Activated T-helper 1 cell treated with Interleukin-2 at 50 U/mL for 16 hours (primary cell): ENCODE measurements around the gene HOXB6.

ENCODE experiments used
- DNase-seq: peaks from one replicate; pipeline ENCODE4 v3.0.0-alpha.2; 2020; ENCODE audit warnings: low read depth

HOXB6 gene

DNA sequence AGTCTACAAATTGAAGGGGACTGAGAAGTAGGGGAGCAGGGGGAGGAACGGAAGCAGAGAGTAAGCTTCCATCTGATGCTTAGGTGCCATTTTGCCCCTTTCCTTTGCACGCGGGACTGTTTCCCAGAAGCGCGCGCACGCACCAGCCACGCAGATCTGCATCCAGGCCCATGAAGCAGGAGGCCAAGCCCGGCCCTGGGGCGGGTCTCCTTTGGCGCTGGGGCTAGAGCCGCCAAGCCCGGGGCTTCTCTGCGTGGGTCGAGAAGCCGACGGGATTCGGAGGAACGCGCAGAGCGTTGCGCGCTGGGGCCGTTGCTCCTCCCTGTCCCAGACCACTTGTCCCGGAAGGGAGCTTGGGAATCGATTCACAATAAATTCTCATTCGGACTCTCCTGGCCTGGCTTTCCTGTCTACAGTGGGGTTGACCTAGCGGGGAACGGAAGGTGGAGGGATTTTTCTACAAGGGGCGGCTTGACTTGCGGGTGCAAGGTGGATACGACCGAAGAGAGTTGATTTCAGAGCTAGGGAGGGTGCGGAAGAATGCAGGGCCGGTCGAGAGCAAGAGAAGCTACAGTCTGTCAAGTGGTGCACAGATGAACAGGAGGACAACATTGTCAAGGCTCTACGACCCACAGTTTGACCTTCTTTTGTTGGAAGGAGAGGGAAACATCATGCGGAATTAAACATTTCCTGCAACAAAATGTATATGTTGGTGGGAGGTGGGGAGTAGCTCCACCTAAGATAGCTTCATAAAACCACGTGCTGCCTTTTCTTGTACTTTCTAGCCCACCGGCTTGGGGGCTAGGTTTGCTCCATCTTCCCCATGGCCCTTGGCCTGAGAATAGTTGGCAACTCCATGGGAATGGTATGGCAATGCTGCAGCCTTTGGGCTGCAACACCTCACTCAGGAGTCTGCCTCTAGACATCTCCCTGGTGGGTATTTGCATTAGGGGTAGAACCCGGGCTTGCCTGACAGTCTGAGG, 16.9 kb upstream of the HOXB6 start:
- no peak for DNase-seq

DNA sequence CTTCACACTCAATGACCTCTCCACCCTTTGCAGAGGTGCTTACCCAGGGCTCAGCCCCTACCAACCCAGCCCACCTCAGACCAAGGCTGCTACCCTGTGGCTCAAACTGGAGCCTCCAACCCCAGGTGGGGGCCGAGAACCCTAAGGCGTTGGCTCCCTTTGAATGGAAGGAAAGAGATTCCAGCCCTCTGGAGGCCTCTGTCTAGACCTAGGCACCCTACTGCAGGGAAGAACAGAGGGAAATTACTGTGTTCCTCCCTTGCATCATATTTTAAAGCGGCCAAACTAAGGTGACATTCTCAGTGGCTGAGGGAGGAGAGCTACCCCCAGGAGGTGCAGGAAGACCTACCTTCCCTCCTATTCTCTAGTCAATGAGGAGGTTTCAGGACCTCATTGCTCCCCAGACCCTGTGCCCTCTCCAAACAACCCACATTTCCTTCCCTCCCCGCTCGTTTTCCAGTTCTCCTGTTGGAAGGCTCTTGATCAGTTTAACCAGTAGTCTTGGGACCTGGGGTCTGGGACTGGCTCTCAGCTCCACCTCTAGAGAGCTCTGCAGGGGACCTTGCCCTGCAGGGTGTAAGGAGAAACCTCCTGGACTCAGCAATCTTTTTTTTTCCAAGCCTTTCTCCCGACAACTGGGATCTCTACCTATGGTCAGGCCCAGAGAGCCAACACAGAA, 15.8 kb upstream of the HOXB6 start:
- no peak for DNase-seq

DNA sequence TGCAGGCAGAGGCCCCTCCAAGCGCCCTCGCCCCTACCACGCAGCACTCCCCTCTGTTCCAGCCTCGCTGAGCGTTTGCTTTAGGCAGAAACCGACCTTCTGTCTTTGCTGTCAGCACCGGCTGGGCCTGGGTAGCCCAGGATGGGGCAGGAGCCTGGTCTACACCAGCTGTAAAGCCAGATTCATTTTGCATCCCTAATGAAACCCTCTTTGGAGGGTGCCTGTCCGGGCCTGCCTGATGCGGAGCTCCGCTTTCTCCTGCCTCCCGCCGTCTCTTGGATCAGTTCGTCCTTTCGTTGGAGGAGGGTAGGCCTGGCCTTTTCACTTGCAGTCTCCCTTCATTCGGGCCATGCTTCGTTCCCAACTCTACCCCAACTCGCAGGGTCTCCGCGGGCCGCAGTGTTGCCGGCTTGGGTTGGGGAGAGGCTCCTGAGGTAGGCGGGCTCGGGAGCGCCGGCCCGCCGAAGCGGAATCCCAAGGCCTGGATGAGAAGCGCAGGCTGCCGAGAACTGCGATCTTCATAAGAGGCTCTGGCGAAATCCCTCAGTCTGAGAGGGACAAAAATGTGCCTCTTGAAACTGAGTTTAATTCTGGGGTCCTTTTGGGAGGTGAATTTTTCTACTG, 15.2 kb upstream of the HOXB6 start:
- no peak for DNase-seq

DNA sequence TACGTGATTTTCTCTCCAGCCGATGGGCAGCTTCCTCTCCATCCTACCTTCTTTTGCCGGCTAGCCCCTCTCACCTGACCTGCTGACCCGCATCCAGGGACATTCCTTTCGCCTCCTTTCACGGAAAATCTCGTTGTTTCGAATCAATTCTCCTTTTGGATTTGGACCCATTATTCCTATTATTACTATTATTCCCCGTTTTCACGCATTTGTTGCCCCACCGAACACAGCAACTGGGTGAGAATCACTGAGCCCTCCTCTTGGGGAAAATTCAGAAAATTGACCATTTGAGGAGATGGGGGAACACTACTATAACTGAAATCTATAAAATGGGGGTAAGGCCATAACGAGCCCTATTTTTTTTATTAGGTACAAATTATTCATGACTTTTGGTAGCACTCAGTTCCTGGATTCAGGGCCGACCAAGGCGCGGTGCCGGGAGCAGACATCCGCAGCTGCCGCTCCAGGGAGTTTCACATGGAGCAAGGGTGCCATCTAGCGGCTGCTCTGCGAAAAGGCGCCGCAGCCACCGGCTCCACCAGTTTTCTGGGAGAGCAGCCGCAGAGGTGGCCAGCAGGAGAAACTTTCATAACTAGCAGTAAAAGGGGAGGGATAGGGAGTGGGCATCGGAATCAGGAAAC, 13.6 kb upstream of the HOXB6 start:
- peak; percentile 70 for DNase-seq

DNA sequence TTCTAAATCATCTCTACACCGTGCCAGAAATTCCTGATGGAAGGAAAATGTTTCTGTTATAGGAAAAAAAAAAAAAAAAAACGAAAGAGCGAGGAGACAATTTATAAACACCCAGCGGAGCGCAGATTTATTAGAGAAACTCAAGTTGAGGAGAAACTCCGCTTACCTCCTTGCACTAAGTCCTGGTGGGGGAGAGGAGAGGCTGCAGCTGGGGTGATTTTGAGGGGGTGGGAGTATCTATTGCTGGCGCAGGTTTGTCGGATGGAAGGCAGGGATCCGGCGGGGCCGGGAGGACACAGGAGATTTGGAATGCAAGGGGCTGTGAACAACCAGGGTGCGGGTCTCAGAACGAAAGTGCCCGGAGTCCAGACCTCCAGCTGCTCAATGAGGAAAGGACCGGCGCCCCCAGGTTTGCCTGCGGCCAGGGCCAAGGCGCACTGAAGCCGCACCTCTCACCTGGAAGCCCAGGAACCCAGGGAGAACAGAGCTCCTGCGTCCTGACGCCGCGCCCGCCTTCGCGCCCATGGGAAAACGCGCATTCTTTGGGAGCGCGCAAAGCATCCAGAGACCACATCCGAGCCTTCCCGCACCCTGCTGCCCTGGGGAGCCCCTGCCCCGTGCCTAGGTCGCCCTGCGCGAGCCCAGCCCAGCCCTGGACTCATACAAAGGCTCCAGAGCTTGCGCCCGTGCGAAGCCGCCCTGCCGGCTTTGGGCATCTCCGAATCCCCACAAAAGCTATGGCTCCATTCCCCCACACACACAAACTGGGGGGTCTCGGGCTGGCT, 12.9 kb upstream of the HOXB6 start:
- DNase-seq, result no peak

DNA sequence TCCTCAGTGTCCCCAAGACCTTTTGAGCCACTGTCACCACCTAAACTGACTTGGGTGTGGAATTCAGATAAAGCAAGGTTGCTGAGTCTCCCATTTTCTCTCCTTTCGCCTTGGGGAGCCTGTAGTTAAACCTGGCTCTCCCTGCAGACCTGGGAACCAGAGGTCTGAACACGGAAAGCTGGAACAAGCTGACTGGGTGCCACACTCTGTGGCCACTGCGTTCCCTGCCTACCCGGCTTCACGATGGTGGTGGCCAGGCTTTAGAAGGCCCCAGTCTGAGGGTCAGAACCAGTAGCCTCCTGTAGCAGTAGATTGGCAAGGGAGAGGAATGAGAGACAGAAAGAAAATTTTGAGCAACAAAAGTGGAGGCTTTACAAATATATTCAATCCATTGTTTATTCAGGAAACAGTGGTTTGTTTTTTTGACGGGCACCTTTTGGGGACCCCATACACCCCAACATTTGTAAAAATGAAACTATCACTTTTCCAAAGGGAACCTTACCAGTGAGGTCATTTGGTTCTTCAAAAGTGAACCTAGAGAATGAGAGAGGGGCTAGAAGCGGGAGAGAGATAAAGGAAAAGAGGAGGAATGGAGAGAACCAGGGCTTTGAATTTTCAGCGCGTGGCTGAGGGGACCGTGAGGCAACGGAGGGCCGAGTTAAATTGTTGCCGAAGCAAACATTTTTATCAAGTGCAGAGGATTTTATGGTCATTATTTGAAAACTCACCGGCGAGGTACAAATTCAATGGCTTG, 12.1 kb upstream of the HOXB6 start:
- no peak for DNase-seq

DNA sequence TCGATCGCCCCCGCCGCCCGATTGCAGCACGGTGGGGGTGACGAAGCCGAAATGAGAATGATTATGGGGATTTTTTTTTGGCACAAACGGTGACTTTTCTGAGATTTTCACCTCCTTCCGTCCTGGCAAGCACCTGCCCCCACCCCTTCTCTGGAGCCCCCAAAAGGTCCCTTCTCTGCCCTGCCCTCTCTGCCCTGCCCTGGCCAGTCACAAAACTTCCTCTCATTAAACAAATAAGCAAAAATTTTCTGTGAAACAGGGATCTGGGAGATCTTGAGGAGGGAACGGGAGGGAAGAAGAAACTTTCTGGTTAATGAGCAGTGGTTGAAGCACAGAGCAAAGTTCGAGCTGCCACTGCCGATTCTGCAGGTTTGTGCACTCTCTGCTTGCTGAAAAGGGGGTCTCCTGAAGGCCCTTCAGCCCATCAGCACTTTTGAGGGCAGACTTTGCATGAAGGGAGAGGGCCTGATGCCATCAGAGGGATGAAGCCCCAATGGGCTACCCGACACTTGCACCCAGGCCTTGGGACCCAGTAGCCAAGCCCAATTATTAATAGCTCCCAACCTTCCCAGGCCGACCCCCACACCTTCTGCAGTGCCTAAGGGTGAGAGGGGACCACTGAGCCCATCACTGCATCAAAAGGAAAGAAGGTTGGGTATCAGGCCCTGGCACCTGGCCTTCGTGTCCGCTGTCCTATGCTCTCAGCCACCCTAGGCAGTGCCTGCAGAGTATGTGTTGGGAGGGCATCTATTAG, 11.4 kb upstream of the HOXB6 start:
- DNase-seq, result no peak

DNA sequence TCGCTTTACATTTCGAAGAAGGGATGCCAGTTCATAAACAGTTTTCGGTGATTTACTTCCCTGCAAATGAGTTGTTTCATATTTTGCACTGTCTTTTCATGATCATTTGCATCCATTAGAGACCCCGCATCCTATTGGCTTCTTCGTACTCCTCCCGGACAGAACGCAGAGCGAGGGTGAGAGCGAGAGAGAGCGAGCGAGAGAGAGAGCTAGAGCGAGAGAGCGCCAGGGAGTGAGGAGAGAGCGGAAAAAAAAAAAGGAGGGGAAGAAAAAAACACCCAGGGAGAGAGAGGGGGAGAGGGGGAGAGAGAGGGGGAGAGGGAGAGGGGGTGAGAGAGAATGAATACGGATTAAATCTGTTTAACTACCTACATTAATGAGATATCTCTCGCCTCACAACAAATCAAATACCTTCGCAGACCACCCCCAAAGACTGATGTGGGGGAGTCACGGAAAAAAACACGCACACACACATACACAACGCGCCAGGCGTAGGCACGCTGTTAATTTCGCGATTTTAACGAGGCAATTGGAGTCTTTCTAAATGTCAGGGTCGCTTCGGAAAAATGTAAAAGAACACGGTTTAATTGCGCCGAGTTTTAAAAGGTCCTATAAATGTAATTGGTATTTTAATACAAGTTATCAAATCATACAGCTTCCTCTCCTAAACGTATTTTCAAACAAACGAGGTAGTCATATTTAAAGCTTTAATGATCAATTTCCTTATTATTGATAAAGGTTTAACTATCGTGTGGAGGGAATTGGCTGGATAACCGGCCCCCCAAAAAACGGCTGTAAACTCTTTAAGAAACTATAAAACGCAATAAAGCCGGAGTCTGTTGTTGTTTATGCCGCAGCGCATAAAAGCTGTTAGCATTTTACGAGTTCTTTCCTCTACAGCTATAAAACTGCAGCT, 10.5 kb upstream of the HOXB6 start, which contains the start of gene HOXB8:
HOXB8 (minus strand) TSS at position 246 of the 916 bp plus-strand sequence. CDS start 588 bp downstream, outside the sequence.
- no peak for DNase-seq

DNA sequence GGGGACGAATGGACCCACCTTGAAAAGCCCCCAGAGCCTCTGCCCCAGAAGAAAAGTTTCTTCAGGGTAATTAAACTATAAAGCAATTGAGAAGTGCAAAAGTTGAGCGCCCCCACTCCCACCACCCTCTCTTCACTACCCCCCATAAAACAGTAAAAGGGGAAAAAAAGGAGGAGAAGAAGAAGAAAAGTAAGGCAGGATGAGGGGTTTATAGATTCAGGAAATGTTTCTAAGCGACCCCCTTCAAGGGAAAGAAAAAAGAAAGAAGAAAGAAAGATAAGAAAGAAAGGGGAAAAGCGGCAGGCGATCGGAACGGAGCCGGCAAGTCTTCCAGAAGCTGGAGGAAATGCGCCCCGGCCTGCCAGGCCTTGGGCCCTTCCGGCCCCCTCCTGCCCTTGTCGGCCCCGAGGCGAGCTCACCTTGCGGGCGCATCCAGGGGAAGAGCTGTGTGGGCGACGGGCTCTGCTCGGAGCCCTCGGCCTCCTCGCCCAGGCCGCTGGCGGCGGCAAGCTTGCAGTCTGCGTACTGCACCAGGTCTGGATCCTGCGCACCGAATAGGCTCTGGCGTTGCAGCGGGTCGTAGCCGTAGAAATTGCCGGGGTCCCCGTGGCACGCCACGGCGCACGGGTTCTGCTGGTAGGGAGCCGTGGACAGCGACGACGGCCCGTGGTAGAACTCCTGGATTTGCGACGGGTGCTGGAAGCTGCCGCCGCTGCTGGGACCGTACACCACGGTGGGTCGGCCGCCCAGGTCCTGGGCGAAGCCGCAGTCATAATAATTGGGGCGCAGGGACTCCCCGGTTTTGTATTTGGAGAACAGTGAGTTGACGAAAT, 9.3 kb upstream of the HOXB6 start:
- DNase-seq, result no peak

DNA sequence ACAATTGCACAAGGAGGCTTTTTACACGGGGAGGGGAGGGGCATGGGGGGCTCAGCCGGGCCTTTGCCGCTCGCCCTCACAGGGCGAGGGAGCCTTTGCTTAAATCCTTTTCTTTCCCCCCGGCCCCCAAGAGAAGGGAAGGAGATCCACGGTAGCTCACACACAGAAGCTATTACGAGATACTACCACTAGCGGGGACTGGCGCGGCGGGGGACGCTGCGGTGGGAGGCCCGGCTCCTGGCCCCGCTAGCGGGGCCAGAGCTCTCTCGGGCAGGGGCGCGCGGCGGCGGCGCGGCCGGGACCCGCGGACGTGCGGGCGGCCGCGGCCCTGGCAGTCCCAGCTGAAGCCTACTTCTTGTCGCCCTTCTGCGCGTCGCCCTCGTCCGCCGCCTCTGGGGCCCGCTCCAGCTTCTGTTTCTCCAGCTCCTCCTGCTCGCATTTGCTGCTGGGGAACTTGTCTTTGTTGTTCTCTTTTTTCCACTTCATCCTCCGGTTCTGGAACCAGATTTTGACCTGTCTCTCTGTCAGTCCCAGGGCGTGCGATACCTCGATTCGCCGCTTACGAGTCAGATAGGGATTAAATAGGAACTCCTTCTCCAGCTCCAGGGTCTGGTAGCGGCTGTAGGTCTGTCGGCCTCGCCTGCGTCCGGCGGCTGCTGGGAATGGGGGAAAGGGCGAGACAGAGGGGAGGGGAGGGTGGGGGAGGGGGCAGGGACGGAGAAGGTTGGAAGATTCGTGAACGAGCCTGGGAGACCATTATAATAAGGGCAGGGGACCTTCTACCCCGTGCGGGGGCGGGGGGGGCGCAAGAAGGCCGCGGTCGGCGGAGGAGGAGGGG, 8.3 kb upstream of the HOXB6 start:
- DNase-seq, result no peak

DNA sequence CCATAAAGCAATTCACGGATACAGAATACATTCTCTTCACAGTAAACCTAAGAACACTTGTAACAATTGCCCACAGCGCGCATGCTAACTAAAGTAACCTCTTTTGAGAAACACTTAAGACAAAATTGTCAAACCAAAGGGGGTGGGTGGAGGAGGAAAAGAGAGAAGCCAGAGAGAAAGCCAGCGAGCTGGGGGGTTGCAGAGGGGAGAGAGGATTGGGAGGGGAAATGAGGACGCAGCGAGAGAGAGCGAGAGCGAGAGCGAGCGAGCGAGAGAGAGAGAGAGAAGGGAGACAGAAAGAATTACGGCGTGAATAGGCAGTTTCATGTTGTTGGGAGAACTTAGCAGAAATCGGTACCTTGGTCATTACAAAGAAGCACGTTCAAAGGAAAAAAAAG, 7.7 kb upstream of the HOXB6 start:
- no peak for DNase-seq

DNA sequence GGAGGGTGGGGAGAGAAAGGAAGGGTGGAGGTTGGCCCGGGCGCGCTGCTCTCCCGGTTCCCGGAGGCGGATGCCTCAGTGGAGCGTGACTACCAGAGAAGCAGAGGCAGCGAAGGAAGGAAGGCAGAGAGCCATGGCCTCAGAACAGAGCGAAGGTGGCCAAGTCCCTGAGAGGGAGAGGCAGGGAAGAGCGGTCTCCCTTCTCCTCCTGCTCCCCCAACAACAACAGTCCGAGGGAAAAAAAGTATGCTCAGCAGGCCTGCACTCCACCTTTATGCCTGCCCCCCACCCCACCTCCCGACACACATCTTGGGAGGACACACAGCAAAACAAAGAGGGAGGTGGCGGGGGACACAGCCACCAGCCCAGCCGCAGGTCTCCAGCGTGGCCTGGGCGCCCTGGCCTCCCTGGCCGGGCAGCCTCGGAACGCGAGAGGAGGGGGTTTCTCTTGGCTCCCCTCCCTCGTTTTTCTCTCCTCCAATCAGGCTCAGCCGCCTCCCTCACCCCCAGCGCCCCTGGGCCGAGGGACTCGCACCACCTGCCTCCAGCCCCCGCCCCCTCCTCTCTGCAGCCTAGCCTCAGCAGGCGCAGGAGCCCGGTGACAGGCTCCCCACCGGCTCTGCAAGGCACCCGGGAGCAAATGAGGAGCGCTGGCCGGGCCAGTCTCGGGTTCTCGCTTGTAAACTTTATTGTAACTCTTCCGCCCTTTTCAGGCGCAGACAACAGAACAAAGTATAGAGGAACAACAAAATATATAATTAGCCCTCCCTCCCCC, 7.1 kb upstream of the HOXB6 start:
- DNase-seq, result no peak

DNA sequence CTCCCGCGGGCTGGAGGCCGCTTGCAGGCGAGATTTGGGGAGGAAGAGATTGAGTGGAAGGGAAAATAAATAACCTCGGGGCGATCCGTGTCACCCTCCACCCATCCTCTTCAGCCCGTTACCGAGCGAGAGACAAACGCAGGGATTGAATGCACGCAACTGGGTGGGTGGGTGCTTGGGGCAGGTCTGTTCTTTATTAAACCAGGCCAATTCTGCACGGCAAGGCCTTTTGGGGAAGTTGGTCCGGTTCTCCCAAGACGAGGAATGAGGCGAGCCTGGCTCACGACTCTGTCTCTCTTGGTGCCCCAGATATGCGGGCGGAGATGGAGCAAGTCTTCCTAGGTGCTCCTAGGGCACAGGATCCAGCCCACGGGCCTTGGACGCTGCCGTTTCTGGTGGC, 6.4 kb upstream of the HOXB6 start:
- no peak for DNase-seq

DNA sequence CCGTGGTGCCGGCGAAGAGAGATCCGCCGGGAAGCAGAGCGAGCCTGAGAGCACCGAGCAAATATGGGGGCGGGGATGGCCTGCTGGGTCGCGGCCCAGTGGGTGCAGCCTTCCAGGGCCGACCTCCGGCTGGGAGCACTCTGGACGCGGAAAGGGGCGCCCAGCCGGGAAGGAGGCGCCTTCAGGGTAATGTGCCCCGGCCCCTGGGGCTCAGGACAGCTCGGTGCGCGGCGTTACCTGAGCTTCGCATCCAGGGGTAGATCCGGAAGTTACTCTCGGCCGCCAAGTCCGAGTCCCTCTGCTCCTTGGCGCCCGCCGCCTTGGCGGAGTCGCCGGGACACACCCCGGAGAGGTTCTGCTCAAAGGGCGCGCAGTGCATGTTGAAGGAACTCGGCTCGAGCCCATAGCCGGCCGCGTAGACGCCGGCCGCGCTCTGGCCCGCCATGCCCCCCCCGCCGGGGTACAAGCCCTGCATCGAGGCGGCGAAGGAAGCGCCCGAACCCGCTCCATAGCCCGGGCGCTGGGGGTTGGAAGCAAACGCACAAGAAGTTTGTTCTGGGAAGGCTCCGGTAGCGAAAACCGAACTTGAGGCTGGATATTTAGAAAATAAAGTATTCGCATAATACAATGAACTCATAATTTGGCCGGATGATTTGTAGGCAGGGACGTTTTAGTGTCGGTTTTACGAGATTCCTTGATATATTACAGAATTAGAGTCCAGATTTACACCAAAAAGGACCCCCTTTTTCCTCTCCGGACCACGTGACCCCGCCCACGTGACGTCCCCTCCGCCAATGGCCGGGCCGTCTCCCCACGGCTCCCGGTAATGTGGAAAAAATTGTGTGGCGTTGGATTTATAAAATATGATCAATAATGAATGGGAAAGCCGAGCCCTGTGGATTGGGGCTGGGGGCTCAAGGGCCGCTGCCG, 5.8 kb upstream of the HOXB6 start, which contains the start of gene HOXB7:
HOXB7 (minus strand) TSS at position 736 of the 930 bp plus-strand sequence; CDS start at position 637, 99 bp downstream.
- DNase-seq, result no peak

DNA sequence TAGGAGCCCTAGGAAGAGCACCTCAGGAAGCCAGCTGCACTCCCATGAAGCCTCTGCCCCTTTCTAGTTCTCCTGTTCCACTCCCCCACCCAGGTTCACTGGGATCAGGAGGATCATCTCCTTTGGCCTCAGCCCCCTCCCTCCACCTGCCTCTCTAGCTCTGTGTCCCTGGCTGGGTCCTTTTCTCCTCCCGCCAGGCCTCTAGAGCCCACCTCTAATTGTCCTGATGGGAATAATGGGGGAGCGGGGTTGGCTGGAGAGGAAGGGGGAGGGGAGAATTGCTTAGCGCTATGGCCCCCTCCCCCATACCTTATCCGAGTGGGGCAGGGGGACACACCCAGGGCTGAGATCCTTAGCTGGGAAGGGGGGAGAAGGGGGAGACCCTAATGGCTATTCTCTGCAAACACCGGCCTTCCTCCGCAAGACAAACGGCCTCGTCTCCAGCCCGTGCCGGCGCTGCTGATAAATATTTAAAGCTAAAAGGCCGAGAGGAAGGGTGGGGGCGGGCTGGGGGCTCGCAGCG, 5.0 kb upstream of the HOXB6 start:
- DNase-seq, result no peak
